GM19468 (cell line): ENCODE measurements around the gene WIPF1.
"Not testable (repeated sequence)": the region's sequence is repeated elsewhere in the genome, so short reads cannot be mapped to it uniquely, and the experiment has no call there.

Experiments
- ATAC-seq: cut with Tn5 transposase; IDR thresholded peaks from one replicate; pipeline ENCODE4 v1.9.1; 2021; ENCODE audit warnings: mild to moderate bottlenecking, moderate library complexity, moderate number of reproducible peaks; ENCODE audit not compliant: unreplicated experiment; ENCODE audit errors: extremely low read depth

The WIPF1 gene

GRCh38 chr2:174575124-174575776 lies 22.4 kb downstream of the WIPF1 start:
- no peak for ATAC-seq

- ATAC-seq = no peak
These were observed 22.9 kb downstream of the WIPF1 start for GRCh38 chr2:174574657-174575056.

- ATAC-seq = no peak
These were observed 24.0 kb downstream of the WIPF1 start for GRCh38 chr2:174573621-174574081.

GRCh38 chr2:174572556-174572955 lies 25.0 kb downstream of the WIPF1 start:
- no peak for ATAC-seq

GRCh38 chr2:174571669-174572323 lies 25.8 kb downstream of the WIPF1 start:
- ATAC-seq = no peak

GRCh38 chr2:174570318-174570958 lies 27.2 kb downstream of the WIPF1 start:
- ATAC-seq = no peak

- no peak for ATAC-seq
These were observed 27.9 kb downstream of the WIPF1 start for GRCh38 chr2:174569678-174570077.

- ATAC-seq = no peak
These were observed 29.2 kb downstream of the WIPF1 start for GRCh38 chr2:174568425-174568824.

GRCh38 chr2:174566871-174567270 lies 30.7 kb downstream of the WIPF1 start:
- no peak for ATAC-seq

GRCh38 chr2:174563530-174564282 lies 33.9 kb downstream of the WIPF1 start:
- no peak for ATAC-seq

GRCh38 chr2:174561972-174562370 lies 35.6 kb downstream of the WIPF1 start:
- no peak for ATAC-seq

GRCh38 chr2:174561283-174561971 lies 36.2 kb downstream of the WIPF1 start:
- no peak for ATAC-seq

- ATAC-seq = no peak
These were observed 36.9 kb downstream of the WIPF1 start for GRCh38 chr2:174560737-174561136.

GRCh38 chr2:174555998-174556397 lies 41.6 kb downstream of the WIPF1 start:
- no peak for ATAC-seq

- ATAC-seq = no peak
These were observed 43.0 kb downstream of the WIPF1 start for GRCh38 chr2:174554529-174555150.

- ATAC-seq = peak; percentile 43
These were observed 43.7 kb downstream of the WIPF1 start for GRCh38 chr2:174553811-174554493.

GRCh38 chr2:174552880-174553279 lies 44.7 kb downstream of the WIPF1 start:
- ATAC-seq = no peak

- no peak for ATAC-seq
These were observed 45.9 kb downstream of the WIPF1 start for GRCh38 chr2:174551697-174552096.

GRCh38 chr2:174548646-174549045 lies 49.0 kb downstream of the WIPF1 start:
- ATAC-seq = not testable (repeated sequence)
